GM21367 (cell line): Measurements from ENCODE around the gene RAB3A.
A peak's percentile ranks its signal among the peaks of the same experiment; 100 is the strongest.

Experiments used
- ATAC-seq: cut with Tn5 transposase; IDR thresholded peaks from one replicate; pipeline ENCODE4 v1.9.1; 2021; ENCODE audit not compliant: unreplicated experiment

The RAB3A gene

GRCh38 chr19:18202397-18202777, 1.5 kb downstream of the RAB3A start:
- no peak for ATAC-seq

- ATAC-seq = no peak
Measured at GRCh38 chr19:18198374-18198773, 5.5 kb downstream of the RAB3A start.

- ATAC-seq = no peak
Measured at GRCh38 chr19:18197941-18198340, 5.9 kb downstream of the RAB3A start.

GRCh38 chr19:18197306-18197705, 6.5 kb downstream of the RAB3A start:
- ATAC-seq = no peak

GRCh38 chr19:18196511-18196845, 7.4 kb downstream of the RAB3A start:
- ATAC-seq = no peak

GRCh38 chr19:18194554-18195238, 9.1 kb downstream of the RAB3A start:
- ATAC-seq = no peak

GRCh38 chr19:18194181-18194530, 9.7 kb downstream of the RAB3A start:
- no peak for ATAC-seq

- peak; percentile 10 for ATAC-seq
Measured at GRCh38 chr19:18193388-18194180, 10.3 kb downstream of the RAB3A start.

GRCh38 chr19:18192673-18193387, 11.0 kb downstream of the RAB3A start, which contains the start of gene MPV17L2:
MPV17L2 (plus strand) TSS chr19:18193218; CDS start chr19:18193282, 64 bp downstream.
- peak; percentile 66 for ATAC-seq

GRCh38 chr19:18191640-18192062, 12.2 kb downstream of the RAB3A start:
- no peak for ATAC-seq

- no peak for ATAC-seq
Measured at GRCh38 chr19:18190278-18190677, 13.6 kb downstream of the RAB3A start.

GRCh38 chr19:18185538-18185937, 18.3 kb downstream of the RAB3A start:
- no peak for ATAC-seq

- no peak for ATAC-seq
Measured at GRCh38 chr19:18183529-18183928, 20.3 kb downstream of the RAB3A start.

GRCh38 chr19:18179957-18180356, 23.9 kb downstream of the RAB3A start:
- ATAC-seq = no peak

- ATAC-seq = no peak
Measured at GRCh38 chr19:18176367-18177310, 27.2 kb downstream of the RAB3A start.

GRCh38 chr19:18174983-18175382, 28.9 kb downstream of the RAB3A start:
- no peak for ATAC-seq

- peak; percentile 26 for ATAC-seq
Measured at GRCh38 chr19:18173572-18174288, 30.1 kb downstream of the RAB3A start, which contains the start of gene IFI30. IFI30 (plus strand) TSS chr19:18173813; CDS start chr19:18173842, 29 bp downstream.

GRCh38 chr19:18173054-18173571, 30.7 kb downstream of the RAB3A start:
- ATAC-seq = no peak

GRCh38 chr19:18172331-18173053, 31.4 kb downstream of the RAB3A start:
- no peak for ATAC-seq
